Measurements from ENCODE around the gene FUT7. TPM values are rescaled to one million over a fixed set of nuclear protein-coding genes. Genes with fewer than 3 reads are reported as not detected.

The FUT7 gene
- total and polyA plus RNA-seq, 9 of the 15 experiments (the other 6 are each of a cell fraction or from before 2014, with no cell fraction given) = not detected

DNA sequence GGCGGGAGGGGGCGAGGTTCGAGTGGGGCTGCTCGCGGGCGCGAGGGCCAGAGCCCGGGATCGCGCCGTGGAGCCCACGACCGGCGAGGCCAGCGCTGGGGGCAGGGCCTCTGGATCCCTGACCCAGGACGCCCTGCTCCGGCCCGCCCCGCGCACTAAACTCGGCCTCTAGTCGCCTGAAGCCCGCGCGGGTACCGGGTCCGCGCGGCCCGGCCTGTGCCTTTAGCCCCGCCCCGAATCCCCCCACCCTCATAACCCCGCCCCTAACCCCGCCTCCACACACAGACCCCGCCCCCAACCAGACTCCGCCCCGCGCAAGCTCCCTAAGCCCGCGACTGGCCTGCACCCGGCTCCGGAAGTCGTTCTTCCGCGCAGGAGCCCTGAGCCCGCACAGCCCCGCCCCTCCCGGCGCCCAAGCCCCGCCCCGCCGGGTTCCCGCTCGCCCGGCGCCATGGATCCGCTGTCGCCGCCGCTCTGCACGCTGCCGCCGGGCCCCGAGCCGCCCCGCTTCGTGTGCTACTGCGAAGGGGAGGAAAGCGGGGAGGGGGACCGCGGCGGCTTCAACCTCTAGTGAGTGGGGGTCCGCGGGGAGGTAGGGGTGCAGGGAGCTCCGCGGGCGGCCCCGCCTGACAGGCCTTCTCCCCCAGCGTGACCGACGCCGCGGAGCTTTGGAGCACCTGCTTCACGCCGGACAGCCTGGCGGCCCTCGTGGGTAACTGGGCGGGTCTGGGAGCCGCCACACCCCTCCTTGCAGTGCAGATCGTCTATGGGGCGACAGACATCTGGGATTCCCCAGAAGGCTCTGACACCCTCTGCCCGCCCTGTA is 39.7 kb downstream of the FUT7 start, which contains the start of gene PAXX (continued):
- TF ChIP-seq, protein P1, sequence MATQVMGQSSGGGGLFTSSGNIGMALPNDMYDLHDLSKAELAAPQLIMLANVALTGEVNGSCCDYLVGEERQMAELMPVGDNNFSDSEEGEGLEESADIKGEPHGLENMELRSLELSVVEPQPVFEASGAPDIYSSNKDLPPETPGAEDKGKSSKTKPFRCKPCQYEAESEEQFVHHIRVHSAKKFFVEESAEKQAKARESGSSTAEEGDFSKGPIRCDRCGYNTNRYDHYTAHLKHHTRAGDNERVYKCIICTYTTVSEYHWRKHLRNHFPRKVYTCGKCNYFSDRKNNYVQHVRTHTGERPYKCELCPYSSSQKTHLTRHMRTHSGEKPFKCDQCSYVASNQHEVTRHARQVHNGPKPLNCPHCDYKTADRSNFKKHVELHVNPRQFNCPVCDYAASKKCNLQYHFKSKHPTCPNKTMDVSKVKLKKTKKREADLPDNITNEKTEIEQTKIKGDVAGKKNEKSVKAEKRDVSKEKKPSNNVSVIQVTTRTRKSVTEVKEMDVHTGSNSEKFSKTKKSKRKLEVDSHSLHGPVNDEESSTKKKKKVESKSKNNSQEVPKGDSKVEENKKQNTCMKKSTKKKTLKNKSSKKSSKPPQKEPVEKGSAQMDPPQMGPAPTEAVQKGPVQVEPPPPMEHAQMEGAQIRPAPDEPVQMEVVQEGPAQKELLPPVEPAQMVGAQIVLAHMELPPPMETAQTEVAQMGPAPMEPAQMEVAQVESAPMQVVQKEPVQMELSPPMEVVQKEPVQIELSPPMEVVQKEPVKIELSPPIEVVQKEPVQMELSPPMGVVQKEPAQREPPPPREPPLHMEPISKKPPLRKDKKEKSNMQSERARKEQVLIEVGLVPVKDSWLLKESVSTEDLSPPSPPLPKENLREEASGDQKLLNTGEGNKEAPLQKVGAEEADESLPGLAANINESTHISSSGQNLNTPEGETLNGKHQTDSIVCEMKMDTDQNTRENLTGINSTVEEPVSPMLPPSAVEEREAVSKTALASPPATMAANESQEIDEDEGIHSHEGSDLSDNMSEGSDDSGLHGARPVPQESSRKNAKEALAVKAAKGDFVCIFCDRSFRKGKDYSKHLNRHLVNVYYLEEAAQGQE (IDR thresholded peaks at IDR 0.05; ENCODE audit: borderline replicate concordance) = no peak
- TF ChIP-seq, protein P1 (CRISPR knock-in tag; IDR thresholded peaks at IDR 0.05; ENCODE audit: low read depth) = peak; percentile 37; the same call in 1 of the 2 replicates
- TF ChIP-seq, protein P2, sequence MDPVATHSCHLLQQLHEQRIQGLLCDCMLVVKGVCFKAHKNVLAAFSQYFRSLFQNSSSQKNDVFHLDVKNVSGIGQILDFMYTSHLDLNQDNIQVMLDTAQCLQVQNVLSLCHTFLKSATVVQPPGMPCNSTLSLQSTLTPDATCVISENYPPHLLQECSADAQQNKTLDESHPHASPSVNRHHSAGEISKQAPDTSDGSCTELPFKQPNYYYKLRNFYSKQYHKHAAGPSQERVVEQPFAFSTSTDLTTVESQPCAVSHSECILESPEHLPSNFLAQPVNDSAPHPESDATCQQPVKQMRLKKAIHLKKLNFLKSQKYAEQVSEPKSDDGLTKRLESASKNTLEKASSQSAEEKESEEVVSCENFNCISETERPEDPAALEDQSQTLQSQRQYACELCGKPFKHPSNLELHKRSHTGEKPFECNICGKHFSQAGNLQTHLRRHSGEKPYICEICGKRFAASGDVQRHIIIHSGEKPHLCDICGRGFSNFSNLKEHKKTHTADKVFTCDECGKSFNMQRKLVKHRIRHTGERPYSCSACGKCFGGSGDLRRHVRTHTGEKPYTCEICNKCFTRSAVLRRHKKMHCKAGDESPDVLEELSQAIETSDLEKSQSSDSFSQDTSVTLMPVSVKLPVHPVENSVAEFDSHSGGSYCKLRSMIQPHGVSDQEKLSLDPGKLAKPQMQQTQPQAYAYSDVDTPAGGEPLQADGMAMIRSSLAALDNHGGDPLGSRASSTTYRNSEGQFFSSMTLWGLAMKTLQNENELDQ (CRISPR knock-in tag; IDR thresholded peaks at IDR 0.05; ENCODE audit: borderline replicate concordance) = no peak
- TF ChIP-seq U2AF1 (optimal IDR thresholded peaks at IDR 0.05; ENCODE audit: low read depth, low read length) (no peak), ZNF395 (CRISPR knock-in tag; IDR thresholded peaks at IDR 0.05) (0 out of 2 replicates have a peak, but pooled peaks have one; percentile 19), XRCC5 (IDR thresholded peaks at IDR 0.05; ENCODE audit: low read depth, low read length) (no peak), ZNF184 (CRISPR knock-in tag; IDR thresholded peaks at IDR 0.05) (no peak), HDAC6 (IDR thresholded peaks at IDR 0.05; ENCODE audit: low read depth, low read length) (no peak), RHOXF2B (CRISPR knock-in tag; conservative IDR thresholded peaks at IDR 0.05) (no peak), SP2 (IDR thresholded peaks at IDR 0.05; ENCODE audit: extremely low read depth, low read depth, low read length, poor library complexity, severe bottlenecking) (no peak), NR1H2 (CRISPR knock-in tag; IDR thresholded peaks at IDR 0.05) (no peak), LEF1 (IDR thresholded peaks at IDR 0.05) (no peak)
- TF ChIP-seq, protein P3, sequence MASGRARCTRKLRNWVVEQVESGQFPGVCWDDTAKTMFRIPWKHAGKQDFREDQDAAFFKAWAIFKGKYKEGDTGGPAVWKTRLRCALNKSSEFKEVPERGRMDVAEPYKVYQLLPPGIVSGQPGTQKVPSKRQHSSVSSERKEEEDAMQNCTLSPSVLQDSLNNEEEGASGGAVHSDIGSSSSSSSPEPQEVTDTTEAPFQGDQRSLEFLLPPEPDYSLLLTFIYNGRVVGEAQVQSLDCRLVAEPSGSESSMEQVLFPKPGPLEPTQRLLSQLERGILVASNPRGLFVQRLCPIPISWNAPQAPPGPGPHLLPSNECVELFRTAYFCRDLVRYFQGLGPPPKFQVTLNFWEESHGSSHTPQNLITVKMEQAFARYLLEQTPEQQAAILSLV (tag; IDR thresholded peaks at IDR 0.05) = no peak
- TF ChIP-seq, protein P4, sequence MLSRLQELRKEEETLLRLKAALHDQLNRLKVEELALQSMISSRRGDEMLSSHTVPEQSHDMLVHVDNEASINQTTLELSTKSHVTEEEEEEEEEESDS (CRISPR knock-in tag; IDR thresholded peaks at IDR 0.05) = no peak
